ENCODE measurements around the gene ADGRE1.

Gene ADGRE1

GRCh38 chr19:6958791-6959190 is 71.4 kb downstream of the ADGRE1 start:
- no peak for DNase-seq

DNA sequence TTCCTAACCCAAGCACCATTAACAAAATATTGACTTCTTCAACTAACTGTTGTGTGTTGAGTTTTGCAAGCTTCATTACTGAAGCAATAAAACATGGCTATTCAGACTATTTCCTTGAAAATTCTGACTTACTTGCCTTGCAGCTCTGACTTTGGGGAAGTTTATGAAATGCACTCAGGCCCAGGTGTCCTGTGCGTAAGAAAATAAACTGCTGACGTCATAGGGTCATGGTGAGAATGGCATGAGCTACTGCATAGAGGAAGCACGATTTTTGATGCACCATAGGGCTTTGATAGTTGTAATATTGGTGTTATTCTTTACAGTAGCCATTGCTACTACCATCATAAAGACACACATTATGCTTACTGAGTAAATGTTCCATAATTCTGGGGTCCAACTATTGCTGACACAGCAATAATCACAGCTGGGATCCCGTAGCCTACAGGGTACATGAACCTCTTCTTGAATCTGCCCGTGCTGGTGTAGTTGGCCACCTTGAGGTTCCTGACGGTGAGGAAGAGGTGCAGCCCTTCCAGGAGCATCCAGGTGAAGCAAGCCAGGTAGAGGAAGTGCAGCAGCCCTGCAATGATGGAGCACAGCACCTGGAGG is 76.0 kb downstream of the ADGRE1 start:
- DNase-seq, result no peak

- DNase-seq, result no peak
Measured at GRCh38 chr19:6963937-6964336, 76.6 kb downstream of the ADGRE1 start.

DNA sequence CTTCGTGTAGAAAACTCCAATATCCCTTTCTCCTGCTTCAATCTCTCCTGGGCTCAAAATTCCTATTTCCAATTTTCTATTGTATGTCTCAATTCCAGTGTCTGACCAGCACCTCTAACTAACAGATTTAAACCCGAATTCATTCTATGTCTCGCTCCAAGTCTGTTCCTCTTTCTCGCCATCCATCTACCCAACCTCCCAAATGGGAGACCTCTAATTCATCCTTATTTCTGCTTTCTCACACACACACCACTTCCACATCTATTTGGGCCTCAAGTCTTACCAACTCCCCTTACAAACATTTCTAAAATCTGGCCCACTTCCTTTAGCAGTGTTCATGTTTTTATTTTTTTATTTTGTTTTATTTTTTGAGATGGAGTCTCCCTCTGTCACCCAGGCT is 80.6 kb downstream of the ADGRE1 start:
- DNase-seq, result no peak

- DNase-seq, result no peak
Measured at GRCh38 chr19:6969490-6969889, 82.1 kb downstream of the ADGRE1 start.

DNA sequence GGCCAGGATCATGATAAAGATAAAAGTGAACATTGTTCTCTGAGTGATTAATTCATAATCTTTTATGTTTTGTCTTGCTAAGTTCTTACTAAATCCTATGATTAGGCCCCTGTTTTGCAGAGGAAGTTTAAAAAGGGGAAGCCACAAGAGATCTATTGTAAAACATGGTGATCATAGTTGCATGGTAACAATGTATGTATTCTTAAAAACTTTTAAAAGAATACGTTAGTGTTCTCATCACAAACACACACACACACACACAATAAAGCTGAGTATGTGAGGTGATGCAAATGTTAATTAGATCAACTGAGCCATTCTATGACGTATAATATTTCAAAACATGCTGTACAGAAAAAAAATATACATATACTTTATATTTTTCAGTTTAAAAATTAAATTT is 82.6 kb downstream of the ADGRE1 start:
- DNase-seq, result no peak

GRCh38 chr19:6970443-6970842 is 83.1 kb downstream of the ADGRE1 start:
- DNase-seq, result no peak

- no peak for DNase-seq
Measured at GRCh38 chr19:6971366-6971765, 84.0 kb downstream of the ADGRE1 start.

- no peak for DNase-seq
Measured at GRCh38 chr19:6976197-6976596, 88.8 kb downstream of the ADGRE1 start.

- DNase-seq, result no peak
Measured at GRCh38 chr19:6979399-6979798, 92.0 kb downstream of the ADGRE1 start.

GRCh38 chr19:6983448-6983847 is 96.1 kb downstream of the ADGRE1 start:
- DNase-seq, result no peak

DNA sequence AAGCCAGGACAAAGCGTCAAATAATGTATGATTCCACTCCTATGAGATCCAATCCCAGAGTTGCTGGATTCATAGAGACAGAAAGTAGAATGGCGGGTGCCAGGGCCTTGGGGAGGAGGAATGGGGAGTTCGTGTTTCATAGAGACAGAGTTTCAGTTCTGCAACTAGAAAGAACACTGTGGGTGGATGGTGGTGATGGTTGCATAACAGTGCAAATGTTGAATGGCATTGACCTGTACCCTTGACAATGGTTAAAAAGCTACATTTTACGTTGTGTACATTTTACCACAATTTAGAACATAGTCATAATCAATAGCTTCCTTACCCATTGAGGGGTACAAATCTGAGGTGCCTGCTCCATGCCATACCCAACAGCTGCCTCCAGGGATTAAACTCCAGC is 100.5 kb downstream of the ADGRE1 start:
- no peak for DNase-seq

- no peak for DNase-seq
Measured at GRCh38 chr19:6988257-6988656, 100.9 kb downstream of the ADGRE1 start.
